Measurements from ENCODE around the gene IKZF3.
"Not testable (repeated sequence)": the region's sequence is repeated elsewhere in the genome, so short reads cannot be mapped to it uniquely, and the experiment has no call there.

Gene IKZF3

GRCh38 chr17:39777534-39778365, 86.4 kb downstream of the IKZF3 start:
- FAIRE-seq: no peak

DNA sequence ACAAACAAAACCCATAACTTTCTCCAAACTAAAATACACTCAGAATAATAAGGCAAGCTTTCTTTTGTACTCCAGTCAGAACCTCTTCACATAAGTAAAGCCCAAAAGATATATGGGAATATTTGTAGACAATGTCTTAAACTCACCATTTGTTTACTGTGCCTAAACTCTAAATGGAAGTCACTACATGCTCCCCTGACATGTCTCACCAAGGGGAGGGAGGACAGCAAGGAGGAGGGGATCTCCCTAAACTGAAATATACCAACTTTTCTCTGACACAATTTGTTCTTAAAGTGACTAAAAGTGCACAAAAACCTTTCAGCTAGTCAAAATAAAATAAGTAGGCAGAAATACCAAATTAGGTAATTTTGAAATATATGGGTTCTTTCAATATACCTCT, 87.9 kb downstream of the IKZF3 start:
- FAIRE-seq: no peak

DNA sequence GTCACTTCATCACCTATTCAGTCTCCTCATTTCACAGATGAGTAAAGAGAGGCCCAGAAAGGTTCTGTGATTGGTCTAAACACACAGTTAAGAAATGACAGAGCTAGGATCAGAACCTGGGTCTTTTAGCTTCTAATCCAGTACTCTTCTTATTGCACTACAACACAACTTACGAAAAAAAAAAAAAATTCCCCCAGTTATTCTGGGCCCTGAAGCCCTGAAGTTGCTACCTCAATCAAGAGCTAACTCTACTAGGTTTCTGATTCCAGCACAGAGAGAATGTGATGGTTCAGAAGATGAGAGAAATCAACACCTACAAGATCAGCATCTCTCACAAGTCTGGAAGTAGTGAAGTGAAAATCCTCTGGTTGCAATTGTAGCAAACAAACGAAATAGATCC, 89.1 kb downstream of the IKZF3 start:
- FAIRE-seq: no peak

GRCh38 chr17:39774047-39774446, 90.1 kb downstream of the IKZF3 start:
- no peak for FAIRE-seq

DNA sequence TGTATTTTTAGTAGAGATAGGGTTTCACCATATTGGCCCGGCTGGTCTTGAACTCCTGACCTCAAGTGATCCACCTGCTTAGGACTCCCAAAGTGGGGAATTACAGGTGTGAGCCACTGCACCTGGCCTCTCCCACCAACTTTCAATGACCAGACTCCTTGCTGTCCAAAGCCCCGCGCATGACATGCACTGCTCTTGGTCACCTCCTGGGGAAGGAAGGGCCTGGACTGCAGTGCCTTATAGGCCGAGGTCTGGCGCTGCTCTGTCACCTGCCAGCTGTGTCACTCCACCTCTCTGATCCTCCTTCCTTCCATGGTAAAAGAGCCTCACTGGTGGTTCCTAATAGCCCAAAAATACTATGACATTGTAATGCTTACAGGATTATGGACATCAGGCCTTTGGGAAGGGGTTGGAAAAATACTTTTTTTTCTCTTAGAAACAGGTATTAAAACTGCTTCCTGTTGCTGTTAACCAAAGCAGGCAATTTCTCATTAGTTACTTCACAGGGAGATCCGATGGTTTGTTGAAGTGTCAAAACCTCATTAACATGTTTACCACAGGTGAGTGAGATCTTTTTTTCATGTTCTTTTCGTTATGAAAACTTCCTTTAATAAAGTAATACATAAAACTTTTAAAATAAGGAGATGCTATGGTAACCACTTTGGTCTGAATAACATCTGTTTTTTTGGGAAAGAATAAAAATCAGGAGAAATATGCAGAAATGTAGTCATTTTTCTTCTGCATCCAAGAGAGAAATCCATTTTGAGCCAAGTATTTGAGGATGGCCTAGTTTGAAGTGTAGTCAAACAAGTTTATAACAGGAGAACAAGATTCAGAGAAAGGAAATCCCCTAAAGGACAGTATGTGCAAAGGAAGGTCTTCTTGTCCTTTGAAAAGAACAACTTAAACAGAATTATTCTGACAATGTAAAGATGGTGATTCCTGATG, 90.9 kb downstream of the IKZF3 start:
- no peak for FAIRE-seq

DNA sequence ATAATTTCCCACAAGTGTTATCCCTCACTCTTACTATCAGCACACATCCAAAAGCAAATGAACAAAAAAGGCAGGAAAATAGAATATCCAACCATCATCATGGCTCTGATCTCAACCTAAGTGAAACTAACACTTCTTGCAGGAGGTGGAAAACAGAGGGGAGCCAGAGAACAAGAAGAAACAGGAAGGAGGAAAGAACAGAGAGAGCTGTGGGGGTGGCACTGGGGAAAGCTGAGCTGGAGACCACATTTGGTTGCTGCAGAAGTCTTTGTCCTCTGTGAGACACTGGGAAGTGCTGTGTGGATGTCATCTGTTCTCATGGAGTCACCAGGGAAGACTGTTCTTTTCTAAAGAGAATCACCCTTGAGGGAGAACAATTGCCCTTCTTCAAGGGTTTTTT, 91.7 kb downstream of the IKZF3 start:
- FAIRE-seq: no peak

DNA sequence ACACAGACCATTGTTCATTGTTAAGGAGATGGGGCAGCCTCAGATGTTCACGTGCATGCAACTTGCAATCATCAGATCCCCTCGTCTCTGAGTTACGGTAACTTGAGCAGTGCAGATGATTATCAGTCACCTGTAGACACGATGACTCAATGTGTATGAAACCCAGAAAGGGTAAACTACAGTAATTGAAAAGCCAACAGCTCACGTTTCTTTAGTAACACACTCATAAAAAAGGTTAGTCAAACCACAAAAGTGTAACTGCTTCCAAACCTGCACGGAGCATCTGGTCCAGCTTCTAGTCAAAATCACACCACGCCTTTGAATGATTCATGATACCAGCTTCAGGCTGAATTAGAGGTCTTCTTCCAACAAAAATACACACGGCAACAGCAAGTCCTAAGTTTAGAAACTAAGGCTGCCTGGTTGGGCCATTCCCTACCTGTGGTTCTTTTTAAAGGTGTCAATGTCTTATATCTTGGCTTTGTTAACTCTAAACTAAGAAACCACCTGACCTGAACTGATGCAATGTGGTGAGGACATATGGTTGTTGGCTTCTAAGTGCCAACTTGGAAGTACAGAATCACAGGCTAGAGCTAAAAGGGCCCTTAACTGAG, 94.0 kb downstream of the IKZF3 start:
- no peak for FAIRE-seq

DNA sequence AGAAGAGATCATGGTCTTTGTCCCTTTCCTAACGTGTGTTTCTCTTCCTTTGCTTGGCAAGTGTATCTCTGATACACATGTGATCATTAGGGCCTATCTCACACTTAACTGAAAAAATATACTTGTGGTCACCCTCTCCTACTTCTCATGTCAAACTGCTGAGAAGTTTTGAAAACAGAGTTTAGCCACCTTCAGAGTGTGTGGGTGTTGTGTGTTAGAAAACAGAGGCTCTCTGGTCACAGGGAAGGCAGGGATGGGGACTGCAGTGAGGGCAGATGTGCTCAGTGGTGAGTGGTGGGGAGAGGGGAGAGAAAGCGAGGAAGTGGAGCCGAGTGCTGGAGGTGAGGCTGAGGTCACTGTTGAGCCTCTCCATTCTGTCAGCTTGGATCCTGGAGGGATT, 97.0 kb downstream of the IKZF3 start:
- FAIRE-seq: no peak

- FAIRE-seq: no peak
Measured at GRCh38 chr17:39765766-39766165, 98.3 kb downstream of the IKZF3 start.

- no peak for FAIRE-seq
Measured at GRCh38 chr17:39765175-39765574, 98.9 kb downstream of the IKZF3 start.

GRCh38 chr17:39764171-39764570, 99.9 kb downstream of the IKZF3 start:
- not testable (repeated sequence) for FAIRE-seq

DNA sequence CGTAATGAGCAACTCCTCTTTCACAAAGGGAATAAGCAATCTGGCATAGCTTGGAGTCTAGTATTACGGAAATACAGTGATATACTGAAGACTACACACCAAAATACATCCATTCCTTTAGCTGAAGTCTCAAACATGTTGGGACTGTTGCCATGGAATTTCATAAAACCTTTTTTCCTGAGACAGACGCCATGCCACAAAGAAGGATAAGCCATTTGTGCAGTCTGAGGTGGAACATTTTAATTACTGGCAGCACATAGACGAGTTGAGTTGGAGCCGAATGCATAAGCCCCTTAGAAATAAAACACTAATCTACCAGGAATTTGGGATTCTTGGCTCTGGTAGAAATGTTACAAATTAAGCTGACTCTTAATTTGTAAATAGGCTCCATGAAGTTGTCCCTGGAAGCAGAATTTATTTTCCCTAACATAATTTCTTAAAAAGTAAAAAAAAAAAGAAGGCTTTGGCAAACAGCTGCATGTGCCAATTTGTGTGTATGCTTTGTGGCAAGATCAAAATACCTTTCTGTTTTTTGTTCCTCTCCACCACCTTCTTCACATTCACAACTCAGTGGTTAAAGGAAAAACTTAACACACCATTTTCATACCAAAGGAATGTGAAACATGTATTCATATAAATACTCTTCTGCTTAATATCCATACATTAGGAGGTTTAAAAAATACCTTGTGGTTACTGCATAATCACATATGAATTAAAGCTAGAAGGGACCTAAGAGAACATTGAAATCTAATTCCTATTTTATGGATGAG, 100.9 kb downstream of the IKZF3 start:
- no peak for FAIRE-seq

DNA sequence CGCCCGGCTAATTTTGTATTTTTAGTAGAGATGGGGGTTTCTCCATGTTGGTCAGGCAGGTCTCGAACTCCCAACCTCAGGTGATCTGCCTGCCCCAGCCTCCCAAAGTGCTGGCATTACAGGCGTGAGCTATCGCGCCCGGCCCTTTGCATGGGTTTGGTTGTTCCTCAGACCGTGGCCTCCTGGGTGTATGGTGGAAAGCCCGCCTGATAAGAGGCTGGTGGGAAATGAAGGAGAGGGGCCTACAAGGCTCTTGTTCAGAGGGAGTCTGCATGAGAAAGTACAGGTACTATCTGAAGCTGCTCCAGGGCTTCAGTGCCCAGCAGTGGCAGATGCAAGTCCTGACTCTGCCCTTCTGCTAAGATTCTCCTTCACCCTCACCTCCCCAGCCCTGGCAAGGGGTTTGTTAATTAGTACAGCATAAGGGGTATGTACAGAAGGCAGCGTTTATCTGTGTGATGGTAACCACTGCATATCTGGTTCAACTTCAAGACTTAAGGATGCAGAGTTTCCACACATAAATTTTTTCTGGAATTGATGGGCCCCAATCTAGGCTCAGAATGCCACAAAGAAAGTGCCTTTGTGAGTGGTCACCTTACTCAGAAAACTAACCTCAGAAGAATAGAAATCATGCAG, 102.1 kb downstream of the IKZF3 start:
- no peak for FAIRE-seq

GRCh38 chr17:39759204-39759603, 104.9 kb downstream of the IKZF3 start:
- FAIRE-seq: no peak

- FAIRE-seq: no peak
Measured at GRCh38 chr17:39757931-39758873, 105.9 kb downstream of the IKZF3 start.

DNA sequence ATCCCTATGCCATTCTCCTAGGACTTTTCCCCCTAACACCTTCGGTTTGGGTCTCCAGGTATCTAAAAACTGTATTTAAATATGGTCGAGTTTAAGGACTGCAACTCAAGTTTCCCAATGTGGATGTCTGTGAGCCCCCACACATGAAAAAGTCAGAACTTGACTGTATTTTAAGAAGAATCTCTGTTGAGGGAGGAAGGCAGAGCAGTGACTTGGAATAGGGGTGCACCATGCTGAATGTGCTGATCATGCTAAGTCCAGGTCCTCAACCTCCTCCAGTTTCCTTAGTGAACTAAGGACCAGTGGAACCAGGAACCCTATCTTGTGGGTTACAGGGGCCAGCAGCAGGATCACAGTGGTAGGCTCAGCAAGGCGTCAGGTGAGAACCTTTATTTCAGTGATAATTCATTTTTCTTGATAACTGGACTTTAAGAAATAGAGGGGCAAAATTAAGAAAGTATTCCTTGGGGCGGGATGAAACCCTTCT, 106.9 kb downstream of the IKZF3 start:
- FAIRE-seq: no peak

DNA sequence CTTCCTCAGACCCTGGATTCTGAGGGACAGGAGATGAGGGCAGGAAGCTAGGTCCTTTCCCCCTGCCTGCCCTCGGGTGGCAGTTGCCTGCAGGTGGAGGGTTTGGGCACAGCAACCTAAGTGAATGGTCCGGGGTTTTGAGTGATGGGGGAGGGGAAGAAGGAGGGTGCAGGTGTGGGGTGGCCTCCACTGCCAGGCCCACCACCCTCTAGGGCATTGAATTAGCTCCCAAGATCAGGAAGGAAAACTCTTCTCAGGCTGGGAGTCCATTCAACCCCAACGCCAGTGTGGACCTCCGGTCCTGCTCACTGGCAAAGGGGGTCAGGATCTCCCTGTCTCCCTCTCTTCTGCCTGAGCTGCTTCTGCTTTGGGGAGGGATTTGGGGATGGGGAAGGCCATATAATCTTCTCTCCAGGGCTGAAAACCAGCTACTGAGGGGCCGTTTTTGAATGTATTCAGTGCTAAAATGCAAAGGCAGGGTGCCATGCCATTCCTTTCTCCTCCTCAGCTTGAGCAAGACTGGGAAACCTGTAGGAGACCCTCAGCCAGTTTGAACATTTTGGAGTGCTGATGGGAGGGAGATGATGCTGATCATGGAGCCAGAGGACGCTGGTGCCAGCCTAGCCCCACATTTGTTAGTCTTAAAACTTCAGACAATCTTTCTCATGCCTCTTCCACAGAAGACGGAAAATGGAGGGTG, 107.6 kb downstream of the IKZF3 start:
- no peak for FAIRE-seq

DNA sequence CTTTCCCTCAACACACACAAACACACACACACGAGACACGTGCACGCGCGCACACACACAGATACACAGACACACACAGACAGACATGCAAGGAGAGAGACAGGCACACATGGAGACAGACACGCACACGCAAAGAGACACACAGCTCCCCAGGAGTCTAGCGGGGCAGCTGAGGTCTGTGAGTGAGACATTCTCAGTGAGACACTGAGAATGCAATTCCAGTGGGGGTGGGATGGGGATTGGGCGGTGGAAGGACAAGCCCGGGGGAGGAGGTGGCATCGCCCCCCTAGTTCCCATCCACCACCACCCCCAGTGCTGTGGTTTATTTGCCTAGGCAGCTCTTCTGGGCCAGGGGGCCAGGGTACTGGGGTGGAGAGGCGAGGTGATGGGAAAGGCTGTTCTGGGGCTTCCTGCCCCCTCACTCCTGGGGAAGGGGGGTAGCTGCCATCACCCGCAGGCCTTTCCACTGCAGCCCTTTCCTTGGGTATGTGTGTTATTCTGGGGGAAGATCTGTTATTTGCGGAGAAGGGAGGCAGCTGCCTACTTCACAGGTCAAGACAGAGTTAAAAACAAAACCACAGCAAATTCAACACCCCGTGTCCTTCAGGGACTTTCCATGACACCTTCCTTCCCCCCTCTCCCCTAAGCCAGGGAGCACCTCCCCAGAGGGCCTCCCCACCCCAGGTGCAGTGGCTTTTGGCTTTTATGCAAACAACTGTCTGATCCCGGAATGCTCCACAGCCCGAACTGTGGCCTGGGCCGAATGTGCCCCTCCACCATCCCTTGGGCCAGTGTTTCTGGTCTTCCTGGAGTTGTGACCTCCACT, 108.3 kb downstream of the IKZF3 start:
- FAIRE-seq: no peak

DNA sequence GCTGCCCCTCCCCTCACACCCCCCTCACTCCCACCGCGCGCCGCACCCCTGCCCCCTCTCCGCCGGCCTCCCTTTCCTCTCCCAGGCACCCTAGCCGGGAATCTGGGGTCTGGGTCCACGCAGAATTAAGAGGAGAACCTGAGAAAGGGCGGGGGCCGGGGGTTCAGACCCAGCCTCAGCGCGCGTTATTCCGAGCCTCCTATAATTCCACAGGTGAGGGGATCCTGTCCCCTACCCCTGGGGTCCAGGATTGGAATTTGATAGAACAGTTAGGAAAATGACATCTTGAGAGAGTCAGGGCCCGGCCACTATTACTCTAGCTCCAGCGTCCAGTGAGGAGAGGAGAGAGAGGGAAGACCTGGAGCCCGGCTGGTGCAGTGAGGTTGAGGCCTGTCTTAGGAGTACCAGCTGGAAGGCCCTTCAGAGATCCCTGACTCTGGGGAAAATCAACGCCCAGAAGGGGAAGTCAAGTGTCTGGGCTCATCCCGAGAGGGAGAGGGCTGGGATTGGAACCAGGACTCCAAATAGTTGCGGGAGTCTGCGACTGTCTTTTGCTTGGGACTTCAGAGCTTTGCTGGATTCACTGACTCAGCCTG, 109.1 kb downstream of the IKZF3 start:
- no peak for FAIRE-seq

Measured in A204.1 (cell line).